CD4-positive, alpha-beta T cell treated with Interleukin-6 at 100 ng/mL for 8 hours (primary cell): Measurements from ENCODE around the gene MCC.

Source experiments
- DNase-seq: peaks from one replicate; pipeline ENCODE4 v3.0.0-alpha.2; 2020; ENCODE audit warnings: mixed read lengths, low spot score

Gene MCC

DNA sequence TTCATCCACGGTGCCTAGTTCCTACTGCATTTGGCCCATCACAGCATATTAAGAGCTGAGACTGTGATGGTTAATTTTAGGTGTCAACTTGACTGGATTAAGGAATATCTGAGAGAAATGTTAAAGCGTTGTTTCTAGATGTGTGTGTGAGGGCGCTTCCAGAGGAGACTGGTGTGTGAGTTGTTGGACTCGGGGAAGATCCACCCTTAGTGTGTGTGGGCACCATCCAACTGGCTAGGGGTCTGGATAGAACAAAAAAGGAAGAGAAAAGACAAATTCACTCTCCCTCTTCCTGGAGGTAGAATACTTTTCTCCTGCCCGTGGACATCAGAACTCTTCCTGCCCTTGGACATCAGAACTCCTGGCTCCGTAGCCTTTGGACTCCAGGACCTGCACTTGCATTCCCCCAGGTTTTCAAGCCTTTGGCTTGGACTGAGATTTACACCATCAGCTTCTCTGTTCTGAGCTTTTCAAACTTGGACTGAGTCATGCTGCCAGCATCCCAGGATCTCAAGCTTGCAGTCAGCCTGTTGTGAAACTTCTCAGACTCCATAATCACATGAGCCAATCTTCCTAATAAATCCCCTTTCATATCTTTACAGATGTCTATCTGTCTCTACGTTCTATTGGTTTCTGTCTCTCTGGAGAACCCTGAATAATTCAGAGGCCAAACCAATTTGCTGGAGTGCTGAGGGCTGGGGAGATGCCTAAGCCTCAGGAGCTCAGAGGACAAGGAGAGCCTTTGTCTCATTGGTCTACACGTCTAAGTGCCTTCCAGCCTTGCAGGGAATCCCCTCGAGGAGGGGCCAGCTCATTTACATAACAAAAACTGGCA lies 347.2 kb downstream of the MCC start:
- DNase-seq, result no peak

DNA sequence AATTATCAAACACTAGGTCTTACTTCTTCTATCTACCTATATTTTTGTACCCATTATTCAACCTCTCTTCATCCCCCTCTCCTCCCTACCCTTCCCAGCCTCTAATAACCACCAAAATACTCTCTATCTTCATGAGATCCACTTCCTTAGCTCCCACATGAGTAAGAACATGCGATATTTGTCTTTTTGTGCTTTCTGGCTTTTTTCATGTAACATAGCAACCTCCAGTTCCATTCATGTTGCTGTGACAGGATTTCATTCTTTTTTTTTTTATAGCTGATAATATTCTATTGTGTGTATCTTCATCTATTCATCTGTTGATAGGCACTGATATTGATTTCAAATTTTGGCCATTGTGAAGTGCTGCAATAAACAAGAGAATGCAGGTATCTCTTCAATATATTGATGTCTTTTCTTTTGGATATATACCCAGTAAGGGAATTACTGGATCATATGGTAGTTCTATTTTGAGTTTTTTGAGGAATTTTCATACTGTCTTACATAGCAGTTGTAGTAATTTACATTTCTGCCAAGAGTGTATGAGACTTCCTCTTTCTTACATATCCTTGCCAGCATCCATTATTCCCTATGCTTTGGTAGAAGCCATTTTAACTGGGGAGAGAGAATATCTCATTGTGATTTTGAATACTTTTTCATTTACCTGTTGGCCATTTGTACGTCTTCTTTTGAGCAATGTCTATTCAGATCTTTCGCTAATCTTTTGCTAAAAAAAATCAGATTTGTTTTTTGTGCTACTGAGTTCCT lies 354.9 kb downstream of the MCC start:
- DNase-seq, result no peak

DNA sequence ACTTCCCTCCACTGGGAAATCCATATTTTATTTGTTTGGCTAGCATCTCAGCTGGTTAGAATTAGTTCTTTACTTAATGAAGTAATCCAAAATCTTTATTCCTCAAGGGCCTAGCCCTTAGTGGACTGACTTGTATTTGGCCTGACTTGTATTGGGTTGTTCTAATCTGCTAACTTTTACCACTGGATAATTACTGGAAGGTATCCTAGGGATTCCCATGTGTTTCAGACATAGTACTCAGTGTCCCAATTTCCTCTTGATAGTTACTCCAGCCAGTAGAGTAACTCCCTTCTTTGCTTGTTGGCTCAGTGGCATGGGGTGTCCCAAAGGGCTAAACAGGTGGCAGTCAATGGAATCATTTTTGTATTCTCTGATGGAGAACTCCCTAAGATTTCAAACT lies 355.7 kb downstream of the MCC start:
- no peak for DNase-seq

DNA sequence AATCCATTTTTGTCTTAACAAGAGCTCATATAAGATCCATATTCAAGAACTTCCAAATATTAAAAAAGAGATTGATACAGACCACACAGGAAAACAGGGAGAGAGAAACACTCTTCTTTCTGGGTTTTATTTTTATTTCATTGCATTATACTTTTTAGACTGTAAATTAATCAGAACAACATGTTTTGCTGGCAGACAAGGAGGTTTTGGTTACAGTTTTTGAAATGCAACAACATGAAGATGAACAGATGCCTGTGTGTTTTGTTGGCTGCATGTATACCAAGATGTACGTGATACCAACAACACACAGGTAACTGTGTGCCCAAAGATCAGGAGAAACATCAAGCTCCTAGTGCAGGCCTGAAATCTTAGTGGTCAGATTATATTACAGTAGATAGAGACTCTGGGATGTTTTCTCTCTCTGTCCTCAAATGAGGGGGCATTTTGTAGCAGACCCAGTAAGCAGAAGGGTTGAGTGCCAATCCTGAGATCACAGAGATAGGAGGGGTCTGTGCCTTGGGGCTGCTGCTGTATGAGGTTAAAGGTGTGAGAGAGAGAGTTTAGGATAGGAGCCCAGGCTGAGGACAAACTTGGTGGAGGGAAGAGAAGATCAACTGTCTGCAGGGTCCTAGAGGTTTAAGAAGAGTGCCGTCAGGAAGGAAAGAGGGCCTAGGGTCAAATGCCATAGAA lies 359.5 kb downstream of the MCC start:
- no peak for DNase-seq

DNA sequence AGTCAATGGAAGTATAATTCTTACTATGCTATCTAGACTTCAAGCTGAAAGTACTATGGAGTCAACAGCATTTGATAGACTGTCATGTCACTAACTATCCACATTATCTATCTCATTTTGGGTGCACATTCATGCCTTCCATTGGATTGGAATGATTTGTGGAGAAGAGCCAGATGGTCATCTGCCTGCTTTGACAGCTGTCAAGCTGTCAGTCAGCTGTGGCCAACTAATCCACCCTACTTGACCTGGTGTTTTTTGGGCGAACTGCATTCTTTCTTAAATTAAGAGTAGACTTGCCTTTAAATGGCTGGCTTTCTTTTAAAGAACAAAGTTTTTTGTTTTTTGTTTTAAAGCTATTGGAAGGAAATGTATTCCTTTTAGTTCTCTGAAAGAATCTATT lies 360.2 kb downstream of the MCC start:
- no peak for DNase-seq

DNA sequence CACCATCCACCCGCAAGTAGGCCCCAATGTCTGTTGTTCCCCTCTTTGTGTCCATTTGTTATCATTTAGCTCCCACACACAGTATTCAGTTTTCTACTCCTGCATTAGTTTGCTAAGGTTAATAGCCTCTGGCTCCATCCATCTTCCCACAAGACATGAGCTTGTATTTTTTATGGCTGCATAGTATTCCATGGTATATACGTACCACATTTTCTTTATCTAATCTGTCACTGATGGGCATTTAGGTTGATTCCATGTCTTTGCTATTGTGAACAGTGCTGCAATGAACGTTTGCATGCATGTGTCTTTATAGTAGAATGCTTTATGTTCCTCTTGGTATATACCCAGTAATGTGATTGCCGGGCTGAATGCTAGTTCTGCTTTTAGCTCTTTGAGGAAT lies 361.2 kb downstream of the MCC start:
- no peak for DNase-seq

DNA sequence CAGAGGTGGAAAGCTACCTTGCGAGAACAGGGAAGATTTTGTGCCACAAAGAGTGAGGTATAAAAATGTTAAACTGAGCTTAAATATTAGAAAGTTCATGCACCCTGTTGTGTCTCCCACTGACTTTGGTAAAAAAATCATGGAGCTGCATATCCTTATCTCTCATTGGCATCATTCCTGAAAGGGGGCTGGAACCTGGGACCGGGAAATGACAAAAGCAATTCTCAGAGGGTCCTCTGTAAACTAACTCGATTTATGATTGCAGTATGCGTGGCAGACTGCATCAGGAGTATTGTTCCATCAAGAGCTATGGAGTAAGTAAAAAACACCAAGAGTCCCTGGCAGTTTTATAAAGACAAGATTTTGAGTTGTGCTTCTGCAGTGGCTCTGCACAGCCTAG lies 362.9 kb downstream of the MCC start:
- DNase-seq, result no peak

DNA sequence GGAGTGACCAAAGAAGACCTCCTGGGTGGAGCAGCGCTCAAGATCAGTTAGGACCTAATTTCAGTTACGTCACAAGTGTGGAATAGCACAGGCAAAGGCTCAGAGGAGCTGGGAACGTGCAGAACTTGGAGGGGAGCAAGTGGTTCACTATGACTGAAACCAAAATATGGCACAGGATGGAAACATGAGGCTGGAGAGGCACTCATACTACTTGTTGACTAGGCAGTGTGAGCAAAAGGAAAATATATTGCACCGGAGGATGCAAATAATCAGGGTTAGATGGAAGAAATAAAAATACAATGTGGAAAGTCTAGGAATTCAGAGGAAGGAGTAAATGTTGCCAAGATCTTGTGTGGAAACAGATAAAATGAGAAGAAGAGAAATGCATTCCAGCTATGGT lies 363.3 kb downstream of the MCC start:
- DNase-seq, result no peak

DNA sequence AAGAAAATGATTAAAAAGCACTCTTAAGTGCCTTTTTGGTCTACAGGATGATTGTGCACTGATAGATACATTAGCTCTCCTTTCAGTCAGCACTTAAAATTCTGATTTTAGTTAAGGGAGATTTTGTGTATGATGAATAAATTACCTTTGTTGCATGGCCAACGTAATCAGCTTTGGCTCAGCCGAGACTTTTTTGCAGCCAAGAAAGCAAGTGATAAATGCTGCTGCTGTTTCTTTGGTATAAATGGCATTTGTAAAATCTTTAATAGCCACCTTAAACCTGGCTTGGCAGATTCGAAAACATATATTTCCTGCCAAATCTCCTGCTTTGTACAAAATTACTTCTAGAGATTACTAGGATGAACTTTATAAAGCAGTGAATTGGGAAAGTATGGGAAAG lies 364.0 kb downstream of the MCC start:
- no peak for DNase-seq

DNA sequence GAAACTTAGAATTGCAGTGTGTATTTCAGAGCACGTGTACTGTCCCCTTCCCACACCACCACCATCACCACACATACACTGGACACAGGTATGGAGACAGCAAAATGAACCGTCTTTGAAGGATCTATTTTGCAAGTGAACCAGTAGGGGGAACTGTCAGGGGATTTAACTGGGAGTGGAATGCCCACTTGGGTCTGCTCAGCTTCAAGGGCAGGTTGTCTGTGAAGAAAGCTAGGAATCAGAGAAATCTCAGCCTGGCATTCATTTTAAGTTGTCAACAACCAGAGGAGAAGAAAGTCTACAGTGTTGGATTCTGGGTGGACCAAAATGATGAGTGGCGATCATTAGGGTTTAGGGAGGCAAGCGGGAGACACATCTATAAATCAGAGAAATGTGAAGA lies 364.6 kb downstream of the MCC start:
- no peak for DNase-seq

DNA sequence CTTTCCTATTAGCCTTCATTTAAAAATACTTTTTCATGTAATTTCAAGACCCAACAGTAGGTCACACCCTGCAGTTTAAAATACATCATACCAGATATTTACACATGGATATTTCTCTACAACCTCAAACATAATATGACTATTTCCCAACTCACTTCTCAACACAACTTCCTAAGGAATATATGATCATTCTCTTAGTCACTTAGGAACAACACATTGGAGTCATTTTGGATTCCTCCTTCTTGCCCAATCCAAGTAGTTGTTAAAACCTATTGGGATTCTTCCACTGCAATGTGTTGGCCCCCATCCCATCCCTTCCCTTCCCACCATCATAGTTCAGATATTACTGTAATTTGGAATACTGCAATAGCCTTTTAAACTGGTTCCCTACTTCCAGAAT lies 366.2 kb downstream of the MCC start:
- no peak for DNase-seq

DNA sequence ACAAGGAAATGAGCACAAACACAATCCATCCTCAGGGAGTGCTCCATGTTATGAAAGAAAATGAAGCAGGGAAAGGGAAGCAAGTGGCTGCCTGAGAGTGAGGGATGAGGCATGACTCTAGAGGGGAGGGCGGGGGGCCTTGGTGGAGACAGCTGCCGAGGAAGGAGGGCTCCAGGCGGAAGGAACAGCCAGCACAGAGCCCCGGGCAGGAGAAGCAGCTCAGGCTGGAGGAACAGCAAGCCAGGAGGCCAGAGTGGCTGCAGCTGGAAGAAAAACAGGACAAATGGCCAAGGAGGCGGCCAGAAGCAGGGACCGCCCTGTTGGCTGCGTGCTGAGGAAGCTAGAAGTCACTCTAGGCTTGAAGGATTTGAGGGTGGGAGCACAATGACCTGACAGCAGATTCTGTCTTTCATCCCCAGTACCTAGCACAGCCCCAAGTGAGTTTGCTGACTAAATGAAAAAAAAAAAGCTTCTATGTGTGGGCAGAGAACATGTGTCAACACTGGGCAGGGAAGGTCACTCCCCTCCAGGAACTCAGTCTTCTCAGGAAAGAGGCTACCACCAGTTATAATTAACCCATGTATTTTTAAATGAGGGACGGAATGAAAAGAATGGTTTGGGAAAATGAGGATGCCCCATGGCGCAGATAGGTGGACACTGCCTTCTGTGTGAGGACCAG lies 368.9 kb downstream of the MCC start:
- no peak for DNase-seq

DNA sequence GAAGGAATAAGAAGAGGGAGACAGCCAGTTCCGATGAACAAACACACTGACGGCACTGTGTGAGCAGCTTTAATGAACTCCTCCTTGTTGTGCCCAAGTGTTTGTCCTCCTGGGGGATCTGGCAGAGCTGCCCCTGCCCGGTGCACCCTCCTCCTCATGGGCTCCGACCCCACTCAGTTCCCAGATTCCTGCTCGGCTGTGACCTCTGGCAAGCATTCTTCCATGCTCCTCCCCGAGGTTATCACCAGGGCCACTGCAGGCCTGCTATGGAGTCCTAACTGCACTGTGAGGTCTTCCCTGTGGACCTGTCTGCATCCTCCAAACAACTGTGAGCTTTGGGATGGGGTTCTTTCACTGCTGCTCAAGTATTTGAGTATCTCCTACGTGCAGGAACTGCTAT lies 369.5 kb downstream of the MCC start:
- DNase-seq, result no peak

DNA sequence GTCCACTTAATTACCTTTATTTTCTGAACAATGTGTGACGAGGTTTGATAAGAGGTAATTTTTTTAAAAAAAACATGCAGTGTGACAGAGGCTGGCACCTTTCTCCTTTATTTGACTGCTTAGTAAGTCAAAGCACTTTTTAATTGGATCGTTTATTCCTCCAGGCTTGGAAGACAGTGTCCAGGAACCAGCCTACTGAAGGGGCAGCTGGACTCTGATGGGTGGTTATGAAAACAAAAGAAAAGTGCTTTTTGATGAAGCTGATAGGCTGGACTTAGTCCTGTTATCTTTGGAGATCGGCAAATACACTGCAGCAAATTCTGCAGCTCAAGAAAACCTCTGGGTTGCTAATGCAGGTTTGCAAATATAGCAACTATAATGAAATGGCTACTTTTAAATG lies 370.0 kb downstream of the MCC start:
- no peak for DNase-seq

DNA sequence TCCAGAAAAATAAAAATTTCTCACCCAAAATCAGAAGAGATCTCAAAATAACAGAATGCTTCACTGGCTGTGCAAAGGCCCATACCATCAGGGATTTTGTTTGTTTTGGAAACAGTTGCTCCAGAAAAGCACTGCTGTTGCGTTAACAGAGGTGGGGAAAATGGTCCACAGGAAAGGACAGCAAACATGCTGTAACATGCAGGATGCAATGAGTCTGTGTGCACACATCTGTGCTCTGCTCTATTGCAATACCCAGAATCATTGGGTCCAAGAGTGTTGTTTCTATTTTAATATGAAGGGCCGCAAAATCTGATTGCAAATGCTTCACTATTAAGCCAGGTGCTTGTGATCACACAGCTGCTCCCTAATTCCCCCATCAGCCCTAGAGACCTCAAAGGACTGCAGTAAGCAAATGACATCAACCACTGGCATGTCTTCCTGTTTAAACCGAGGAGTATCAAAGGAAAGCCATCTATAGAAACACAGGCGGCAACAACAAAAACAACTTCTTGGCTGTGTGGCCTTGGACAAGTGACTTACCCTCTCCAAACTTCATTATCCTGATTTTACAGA lies 370.6 kb downstream of the MCC start:
- DNase-seq, result no peak

DNA sequence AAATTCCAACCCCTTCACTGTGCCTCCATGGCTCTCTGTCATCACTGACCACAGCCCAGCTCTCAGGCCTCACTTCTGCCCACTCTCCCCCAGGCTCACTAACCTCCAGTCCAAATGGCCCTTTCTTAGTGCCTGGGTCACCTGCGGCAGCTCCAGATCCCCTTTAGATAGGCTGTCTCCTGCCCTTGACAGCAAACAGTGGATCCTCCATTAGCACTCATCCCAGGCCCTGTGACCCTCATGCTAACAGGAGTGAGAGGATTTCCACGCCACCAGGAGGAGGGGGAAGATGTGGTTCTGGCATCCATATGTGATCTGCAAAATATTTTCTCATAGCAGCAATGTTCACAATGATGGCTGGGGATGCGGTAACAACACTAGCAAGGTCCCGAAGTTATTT lies 372.3 kb downstream of the MCC start:
- no peak for DNase-seq

DNA sequence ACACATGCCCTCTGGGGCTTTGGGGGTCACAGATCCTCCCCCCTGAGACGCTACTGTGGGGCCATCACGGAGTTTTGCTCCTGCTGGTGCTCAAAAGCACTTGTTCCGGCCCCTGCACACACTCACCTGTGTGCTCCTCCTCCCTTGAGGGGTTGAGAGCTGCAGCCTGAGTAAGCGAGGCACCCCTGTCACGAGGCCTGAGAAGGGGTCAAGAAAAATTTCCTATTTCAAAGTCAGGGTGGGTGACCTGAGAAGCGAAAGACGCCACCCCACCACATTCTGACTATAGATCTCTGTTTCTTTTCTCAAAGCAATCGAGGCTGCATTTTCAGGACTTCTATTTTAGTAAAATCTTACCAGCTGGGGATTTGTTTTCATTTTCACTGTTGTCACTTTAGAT lies 373.2 kb downstream of the MCC start:
- DNase-seq, result no peak

DNA sequence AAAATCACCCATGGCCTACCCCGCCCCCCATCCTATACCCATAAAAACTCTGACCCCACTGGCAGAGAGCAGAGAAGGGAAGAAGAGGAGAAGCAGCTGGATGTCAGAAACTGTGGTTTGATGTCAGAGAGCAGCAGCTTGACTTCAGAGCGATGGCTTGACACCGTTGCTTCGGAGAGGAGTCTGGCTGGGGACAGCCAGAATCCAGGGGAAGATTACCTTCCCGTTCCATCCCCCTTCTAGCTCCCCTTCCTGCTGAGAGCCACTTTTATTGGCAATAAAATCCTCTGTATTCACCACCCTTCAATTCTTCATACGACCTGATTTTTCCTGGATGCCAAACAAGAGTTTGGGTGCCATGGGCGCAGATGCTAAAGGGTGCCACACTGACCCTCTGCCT lies 373.7 kb downstream of the MCC start:
- no peak for DNase-seq

DNA sequence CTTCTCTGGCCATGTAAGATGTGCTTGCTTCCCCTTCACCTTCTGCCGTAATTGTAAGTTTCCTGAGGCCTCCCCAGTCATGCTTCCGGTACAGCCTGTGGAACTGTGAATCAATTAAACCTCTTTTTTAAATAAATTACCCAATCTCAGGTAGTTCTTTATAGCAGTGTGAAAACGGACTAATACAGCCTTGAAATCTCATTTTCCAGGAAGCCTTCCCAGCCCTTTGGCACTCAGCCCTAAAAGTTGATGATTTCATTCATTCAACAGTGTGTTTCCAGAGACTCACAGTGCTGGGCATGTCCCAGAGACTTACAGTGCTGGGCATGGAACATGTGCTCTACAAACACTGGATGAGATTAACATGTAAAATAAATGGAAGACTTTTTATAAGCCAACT lies 375.8 kb downstream of the MCC start:
- no peak for DNase-seq

DNA sequence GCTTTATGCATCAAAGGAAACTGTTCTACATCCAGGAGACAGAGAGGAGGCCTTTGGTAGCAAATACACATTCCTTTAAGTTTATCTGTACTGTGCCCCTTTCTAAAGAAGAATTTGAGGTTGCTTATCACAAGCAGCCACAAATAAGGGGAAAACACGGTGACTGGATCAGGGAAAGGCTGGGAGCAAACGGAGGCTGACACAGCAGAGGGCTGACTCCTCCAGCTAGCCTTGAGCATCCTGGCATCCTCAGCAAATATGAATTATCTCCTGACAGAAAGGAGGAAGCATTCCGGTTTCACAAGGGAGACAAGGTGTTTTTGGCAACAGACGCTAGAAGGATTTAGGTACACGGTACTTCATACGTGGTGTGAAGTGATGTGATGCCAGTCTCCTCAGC lies 378.1 kb downstream of the MCC start:
- no peak for DNase-seq

DNA sequence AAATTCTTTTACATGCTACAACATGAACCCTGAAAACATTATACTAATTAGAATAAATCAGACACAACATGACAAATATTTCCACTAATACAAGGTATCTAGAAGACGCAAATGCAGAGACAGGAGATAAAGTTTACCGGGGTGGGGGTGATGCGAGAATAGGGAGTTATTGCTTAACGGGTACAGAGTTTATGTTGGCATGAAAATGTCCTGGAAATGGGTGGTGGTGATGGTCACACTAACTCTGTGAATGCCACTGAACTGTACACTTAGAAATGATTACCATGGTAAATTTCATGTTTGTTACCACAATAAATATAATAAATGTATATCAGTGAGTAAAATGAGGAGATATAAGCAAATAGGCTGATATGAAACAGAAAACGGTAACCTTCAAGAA lies 378.9 kb downstream of the MCC start:
- DNase-seq, result no peak

DNA sequence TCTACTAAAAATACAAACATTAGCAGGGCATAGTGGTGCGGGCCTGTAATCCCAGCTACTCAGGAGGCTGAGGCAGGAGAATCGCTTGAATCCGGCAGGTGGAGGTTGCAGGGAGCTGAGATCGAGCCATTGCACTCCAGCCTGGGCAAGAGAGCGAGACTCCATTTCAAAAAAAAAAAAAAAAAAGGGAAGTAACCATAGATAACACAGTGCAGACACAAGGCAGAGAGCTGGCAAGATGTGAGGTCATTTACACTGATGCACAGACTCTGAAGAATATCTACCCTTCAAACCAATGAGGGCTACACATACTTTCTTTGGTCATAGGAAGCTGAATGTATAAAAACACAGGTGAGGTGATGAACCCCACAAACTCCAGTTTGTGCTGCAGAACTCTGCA lies 379.8 kb downstream of the MCC start:
- DNase-seq, result no peak
